Breast epithelium (tissue), 3 donors: ENCODE results near the gene ARHGEF17.

Experiments
- CTCF ChIP-seq, 3 donors: fragments of 450-650 bp; IDR thresholded peaks; one replicate each; pipeline ENCODE4 v1.5.1; 2016 to 2017; ENCODE audit warnings: antibody characterized with exemption in 3 of 3, mild to moderate bottlenecking in 3 of 3, moderate library complexity in 3 of 3
- POLR2A ChIP-seq: fragments of 450-650 bp; IDR thresholded peaks from one replicate; pipeline ENCODE4 v1.6.1; 2016; ENCODE audit warnings: antibody characterized with exemption, mild to moderate bottlenecking, moderate library complexity

- TF ChIP-seq CTCF (IDR thresholded peaks at IDR 0.05) (no peak), POLR2A (no peak)
Observed at GRCh38 chr11:73294604-73295003, 13.5 kb upstream of the ARHGEF17 start.
